Pericardium fibroblast (primary cell): ENCODE measurements around the gene INMT. TPM values are rescaled to one million over a fixed set of nuclear protein-coding genes. Genes with fewer than 3 reads are reported as not detected.

Source experiments
- total RNA-seq: library from RNA; depleted of rRNA; stranded (reverse); fragments of >200 nt; gene quantifications from 2 replicates; pipeline ENCODE4 v1.2.3, GENCODE V29; 2015

The INMT gene
- total RNA-seq: 47.8 and 567 TPM in 2 replicates

DNA sequence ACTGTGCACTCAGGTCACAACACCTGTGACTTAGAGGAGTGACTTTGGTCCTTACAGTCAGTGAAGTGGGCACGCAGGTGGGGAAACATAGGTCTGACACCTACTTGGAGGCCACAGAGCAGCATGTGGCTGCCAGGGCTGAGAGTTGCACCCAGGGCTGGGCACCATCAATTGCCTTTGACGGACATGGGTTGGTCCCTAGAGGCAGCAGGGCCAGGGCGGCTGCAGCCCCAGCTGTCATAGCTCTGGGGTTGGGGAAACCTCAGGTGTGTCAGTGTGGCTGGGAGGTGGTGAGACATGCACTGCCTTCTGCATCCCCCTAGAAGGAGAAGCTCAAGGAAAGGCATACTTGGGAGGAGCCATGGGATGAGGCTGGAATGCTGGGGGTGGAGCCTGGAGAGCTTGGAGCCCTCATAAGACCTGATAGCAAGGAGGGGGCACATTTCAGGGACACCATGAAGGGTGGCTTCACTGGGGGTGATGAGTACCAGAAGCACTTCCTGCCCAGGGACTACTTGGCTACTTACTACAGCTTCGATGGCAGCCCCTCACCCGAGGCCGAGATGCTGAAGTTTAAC lies at the start of gene INMT:
INMT (plus strand) TSS at position 440 of the 578 bp plus-strand sequence; CDS start at position 456, 16 bp downstream.

DNA sequence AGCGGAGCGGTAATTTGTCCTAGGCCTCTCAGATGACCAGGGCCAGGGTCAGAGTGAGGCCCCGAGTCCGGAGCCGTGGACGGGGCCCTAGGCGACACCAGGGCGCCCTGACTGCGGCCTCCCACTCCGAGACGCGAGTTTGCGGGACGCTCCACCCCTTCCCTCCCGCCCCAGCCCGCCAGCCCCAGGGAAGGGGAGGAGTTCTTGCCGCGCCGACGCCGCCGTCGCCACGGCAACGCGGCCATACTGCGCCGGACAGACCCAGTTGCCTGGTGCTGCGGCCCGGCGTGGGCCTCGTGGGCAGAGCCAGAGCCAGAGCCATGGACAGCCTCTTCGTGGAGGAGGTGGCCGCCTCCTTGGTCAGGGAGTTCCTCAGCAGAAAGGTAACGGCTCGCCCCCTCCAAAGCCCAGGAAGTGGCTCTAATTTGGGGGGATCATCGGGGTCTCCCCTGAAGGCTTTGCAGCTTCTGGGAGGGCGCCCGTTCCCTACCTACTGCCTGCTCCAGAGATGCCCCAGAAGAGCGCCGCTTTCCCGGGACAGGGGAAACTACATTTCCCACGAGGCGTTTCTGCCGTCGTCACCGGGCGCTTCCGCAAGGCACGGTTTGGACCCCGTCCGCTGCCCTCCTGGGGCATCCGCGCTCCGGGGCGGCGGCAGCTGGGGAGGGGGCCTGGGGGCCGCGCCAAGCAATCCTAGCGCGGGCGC lies 19.4 kb downstream of the INMT start, which contains the start of gene MINDY4:
MINDY4 (plus strand) TSS at position 244 of the 706 bp plus-strand sequence; CDS start at position 321, 77 bp downstream.

Other genes with a start within 250 kb of the INMT start
- gene GGCT, start 247.3 kb upstream of the INMT start, total RNA-seq: 28.1 and 33.6 TPM in 2 replicates
- 328 and 391 TPM in 2 replicates for gene GARS1, start 157.3 kb upstream of the INMT start, total RNA-seq
- not detected in 2 replicates for gene CRHR2, start 69.7 kb upstream of the INMT start, total RNA-seq
- 5.9 and 20.3 TPM in 2 replicates for gene MINDY4, start 19.3 kb downstream of the INMT start, total RNA-seq
- gene AQP1, start 159.7 kb downstream of the INMT start, total RNA-seq: 10.9 and 133 TPM in 2 replicates
- not detected in 2 replicates for gene GHRHR, start 211.8 kb downstream of the INMT start, total RNA-seq